HG03159 (cell line): ENCODE measurements around the gene HIP1R.
"Not testable (repeated sequence)": the region's sequence is repeated elsewhere in the genome, so short reads cannot be mapped to it uniquely, and the experiment has no call there.

Source experiments
- ATAC-seq: cut with Tn5 transposase; IDR thresholded peaks from one replicate; pipeline ENCODE4 v1.9.1; 2021; ENCODE audit warnings: mild to moderate bottlenecking, moderate library complexity; ENCODE audit not compliant: unreplicated experiment

Gene HIP1R

GRCh38 chr12:122891661-122892525, 56.6 kb downstream of the HIP1R start:
- no peak for ATAC-seq

GRCh38 chr12:122892724-122893123, 57.5 kb downstream of the HIP1R start:
- ATAC-seq: not testable (repeated sequence)

- no peak for ATAC-seq
Observed at GRCh38 chr12:122893208-122894153, 58.2 kb downstream of the HIP1R start.

GRCh38 chr12:122894193-122895121, 59.2 kb downstream of the HIP1R start:
- ATAC-seq: no peak

- ATAC-seq: no peak
Observed at GRCh38 chr12:122895320-122895703, 60.1 kb downstream of the HIP1R start.

- no peak for ATAC-seq
Observed at GRCh38 chr12:122895704-122896636, 60.7 kb downstream of the HIP1R start, which contains the start of gene VPS37B. TSS of gene VPS37B (minus strand) at chr12:122896124. CDS start at chr12:122896062, 62 bp downstream.

GRCh38 chr12:122896662-122897061, 61.4 kb downstream of the HIP1R start:
- ATAC-seq: no peak

GRCh38 chr12:122899887-122900286, 64.6 kb downstream of the HIP1R start:
- ATAC-seq: no peak

- ATAC-seq: no peak
Observed at GRCh38 chr12:122902854-122903692, 67.8 kb downstream of the HIP1R start.

- no peak for ATAC-seq
Observed at GRCh38 chr12:122903693-122904034, 68.4 kb downstream of the HIP1R start.

GRCh38 chr12:122905258-122905657, 70.0 kb downstream of the HIP1R start:
- not testable (repeated sequence) for ATAC-seq

- ATAC-seq: no peak
Observed at GRCh38 chr12:122908915-122909314, 73.7 kb downstream of the HIP1R start.

- no peak for ATAC-seq
Observed at GRCh38 chr12:122909442-122910288, 74.4 kb downstream of the HIP1R start.
